GM12878 (cell line): ENCODE measurements around the gene PIK3R2. TPM values are rescaled to one million over a fixed set of nuclear protein-coding genes. Genes with fewer than 3 reads are reported as not detected.

Experiments used
- ATAC-seq: fragments of 200-7000 bp; cut with Tn5 transposase; 3 replicates; pipeline ENCODE4 v1.9.1; 2020; ENCODE audit warnings: mild to moderate bottlenecking, moderate library complexity
- BruUV-seq: library from RNA; stranded (reverse); fragments of 400-500 nt; replicated peaks from 2 replicates; lab custom pipeline; 2021; lab: Mats Ljungman, UMichigan
- CTCF ChIA-PET: fragments of 300-600 bp; sonication (Branson Sonifier 250); formaldehyde crosslinking; extraction: SDS; loops from one replicate; lab custom pipeline; 2021; ENCODE audit warnings: inconsistent platforms; lab: Yijun Ruan, JAX
- POLR2A ChIA-PET: fragments of 350-600 bp; formaldehyde crosslinking; extraction: SDS; loops from one replicate; lab custom pipeline; 2021; ENCODE audit warnings: inconsistent platforms; lab: Charles Lee
- RAD21 ChIA-PET: fragments of 300-600 bp; sonication (Branson Sonifier 250); formaldehyde crosslinking; loops from one replicate; lab custom pipeline; 2023; ENCODE audit warnings: antibody characterized with exemption; ENCODE audit not compliant: unreplicated experiment; lab: Charles Lee
- SMC1A ChIA-PET: fragments of 300-600 bp; sonication (Branson Sonifier 250); formaldehyde crosslinking; loops from one replicate; lab custom pipeline; 2023; ENCODE audit not compliant: unreplicated experiment, uncharacterized antibody; lab: Charles Lee
- DNase-seq: peaks from one replicate; pipeline ENCODE4 v3.0.0-alpha.2; 2011; ENCODE audit warnings: low read depth, low spot score
- FAIRE-seq: peaks from 3 replicates; lab custom pipeline; 2011; peaks lifted over from hg19 to GRCh38; lab: Jason Lieb, UNC
- H2AFZ ChIP-seq: 2 replicates; pipeline ENCODE4 v1.6.0; 2011; ENCODE audit warnings: low read depth, low read length, control low read depth; ENCODE audit not compliant: control insufficient read depth
- H3K27ac ChIP-seq: 2 replicates; pipeline ENCODE4 v1.5.1; 2011; ENCODE audit warnings: control low read depth; ENCODE audit not compliant: control insufficient read depth, insufficient read depth
- H3K27me3 ChIP-seq, 2 experiments: replicated peaks in 1 of 2; 2 replicates each; pipeline versions ENCODE4 v1.6.0 to v1.6.1; 2011; ENCODE audit warnings: low read length in 1 of 2; ENCODE audit not compliant: control insufficient read depth in 2 of 2, insufficient read depth in 2 of 2
- H3K36me3 ChIP-seq, 2 experiments: 2 replicates each; pipeline ENCODE4 v1.5.1; 2011; ENCODE audit warnings: low read length in 1 of 2; ENCODE audit not compliant: control insufficient read depth in 2 of 2, insufficient read depth in 2 of 2
- H3K4me1 ChIP-seq: 2 replicates; pipeline ENCODE4 v1.6.1; 2011; ENCODE audit warnings: mild to moderate bottlenecking, low read length, moderate library complexity, mixed read lengths; ENCODE audit not compliant: control insufficient read depth, insufficient read depth
- H3K4me2 ChIP-seq: 2 replicates; pipeline ENCODE4 v1.6.0; 2011; ENCODE audit warnings: control low read depth; ENCODE audit not compliant: control insufficient read depth, insufficient read depth
- H3K4me3 ChIP-seq: fragments of 200-600 bp; sonication (generic); 2 replicates; pipeline ENCODE4 v1.5.1; 2016
- H3K79me2 ChIP-seq: 2 replicates; pipeline ENCODE4 v1.6.0; 2011; ENCODE audit warnings: low read length; ENCODE audit not compliant: control insufficient read depth, insufficient read depth
- H3K9ac ChIP-seq: 2 replicates; pipeline ENCODE4 v1.8.0; 2011; ENCODE audit warnings: low read length, control low read depth, mixed read lengths; ENCODE audit not compliant: control insufficient read depth, insufficient read depth
- H3K9me3 ChIP-seq: replicated peaks from 3 replicates; pipeline ENCODE4 v1.5.1; 2011; ENCODE audit warnings: mild to moderate bottlenecking, low read length; ENCODE audit not compliant: control insufficient read depth, insufficient read depth
- H4K20me1 ChIP-seq: 2 replicates; pipeline ENCODE4 v1.6.0; 2011; ENCODE audit not compliant: control insufficient read depth, insufficient read depth
- CBX5 ChIP-seq: sonication (generic); IDR thresholded peaks from 2 replicates; pipeline ENCODE4 v1.6.1; 2016; ENCODE audit warnings: low read depth, moderate library complexity, mild to moderate bottlenecking, inconsistent platforms
- CEBPB ChIP-seq, 2 experiments: fragments of 150-350 bp in 1 of 2; IDR thresholded peaks; 2 replicates each; pipeline ENCODE4 v1.6.1; 2012 to 2014; ENCODE audit warnings: low read depth in 2 of 2, low read length in 2 of 2, borderline replicate concordance in 1 of 2, inconsistent platforms in 1 of 2
- EGR1 ChIP-seq, 2 experiments: IDR thresholded peaks; 1 replicate in 1 of 2; 2 replicates in 1 of 2; pipeline ENCODE4 v1.6.1; 2011 to 2012; ENCODE audit warnings: low read depth in 2 of 2, low read length in 2 of 2, borderline replicate concordance in 1 of 2, mild to moderate bottlenecking in 1 of 2, moderate library complexity in 1 of 2
- FOXK2 ChIP-seq: fragments of 450-650 bp; IDR thresholded peaks from 2 replicates; pipeline ENCODE4 v1.6.1; 2017; ENCODE audit warnings: mild to moderate bottlenecking, moderate library complexity
- HDAC6 ChIP-seq: fragments of 200-600 bp; sonication (generic); IDR thresholded peaks from one replicate; pipeline ENCODE4 v1.8.0; 2017; ENCODE audit warnings: antibody characterized with exemption; ENCODE audit not compliant: unreplicated experiment
- IKZF2 ChIP-seq, 2 experiments: fragments of 450-650 bp; IDR thresholded peaks; 2 replicates each; pipeline ENCODE4 v1.6.1; 2017; ENCODE audit warnings: mild to moderate bottlenecking in 2 of 2, moderate library complexity in 2 of 2
- IRF4 ChIP-seq: IDR thresholded peaks from 2 replicates; pipeline ENCODE4 v1.6.1; 2011; ENCODE audit warnings: low read depth, low read length
- MAX ChIP-seq: IDR thresholded peaks from 2 replicates; pipeline ENCODE4 v1.6.1; 2012; ENCODE audit warnings: low read depth, low read length, improper control_type of control experiment
- SIN3A ChIP-seq: IDR thresholded peaks from 2 replicates; pipeline ENCODE4 v1.6.1; 2012; ENCODE audit warnings: low read depth, low read length, improper control_type of control experiment
- SIX5 ChIP-seq: IDR thresholded peaks from 2 replicates; pipeline ENCODE4 v1.6.1; 2011; ENCODE audit warnings: mild to moderate bottlenecking, low read depth, low read length, moderate library complexity; ENCODE audit not compliant: severe bottlenecking
- SMARCA5 ChIP-seq: fragments of 450-650 bp; IDR thresholded peaks from 2 replicates; pipeline ENCODE4 v1.6.1; 2017; ENCODE audit warnings: mild to moderate bottlenecking
- SREBF2 ChIP-seq: IDR thresholded peaks from 2 replicates; pipeline ENCODE4 v1.6.1; 2012; ENCODE audit warnings: mild to moderate bottlenecking, low read length
- SRF ChIP-seq, 2 experiments: IDR thresholded peaks; 2 replicates each; pipeline ENCODE4 v1.6.1; 2011; ENCODE audit warnings: low read depth in 2 of 2, low read length in 2 of 2, mild to moderate bottlenecking in 1 of 2, moderate library complexity in 1 of 2
- STAT1 ChIP-seq: fragments of 450-650 bp; conservative IDR thresholded peaks from 2 replicates; pipeline ENCODE4 v1.6.1; 2014; ENCODE audit warnings: antibody characterized with exemption, mild to moderate bottlenecking
- STAT3 ChIP-seq: IDR thresholded peaks from 2 replicates; pipeline ENCODE4 v1.6.1; 2011; ENCODE audit warnings: low read depth, low read length, improper control_type of control experiment
- WRNIP1 ChIP-seq: IDR thresholded peaks from 2 replicates; pipeline ENCODE4 v1.6.1; 2011; ENCODE audit warnings: low read depth, low read length, improper control_type of control experiment, borderline replicate concordance
- YY1 ChIP-seq: IDR thresholded peaks from 2 replicates; pipeline ENCODE4 v1.6.1; 2011; ENCODE audit warnings: low read depth, mild to moderate bottlenecking, low read length
- ZBTB4 ChIP-seq: fragments of 450-650 bp; formaldehyde crosslinking; IDR thresholded peaks from 2 replicates; pipeline ENCODE4 v1.4.0; 2022; ENCODE audit warnings: mild to moderate bottlenecking, moderate library complexity
- WGBS: methylation state at CpG from one replicate; pipeline ENCODE4 v1.1.6; 2016; ENCODE audit warnings: low lambda C conversion rate; ENCODE audit not compliant: insufficient replicate concordance, insufficient coverage; ENCODE audit errors: missing lambda C conversion rate; 5-methylcytosine and 5-hydroxymethylcytosine counted together
- in situ Hi-C: fragments of 300-500 bp; cut with MboI; formaldehyde crosslinking; loops from 9 replicates; pipeline ENCODE4 v1.14.3; 2018; ENCODE audit warnings: mixed read lengths
- intact Hi-C: fragments of 100-400 bp; cut with micrococcal nuclease; formaldehyde crosslinking; loops from one replicate; pipeline ENCODE4 v1.14.2; 2022; ENCODE audit not compliant: unreplicated experiment
- polyA plus RNA-seq, 11 experiments: library from polyadenylated mRNA; depleted of rRNA in 4 of 11; unstranded in 6 of 11; stranded (reverse) in 5 of 11; fragments of >200 nt; fragmentation: Nextera tagmentation in 4 of 11; fragmentation: Illumina TruSeq in 1 of 11; extraction: Ambion mirVana in 4 of 11; extraction: Trizol in 1 of 11; gene quantifications; 1 replicate in 1 of 11; 2 replicates in 10 of 11; pipeline versions ENCODE4 v1.2.1 to v1.2.3, GENCODE V29; 2011 to 2016; ENCODE audit warnings: inconsistent platforms in 2 of 11, missing spikeins in 2 of 11, low read depth in 1 of 11
- total RNA-seq, 4 experiments: library from RNA; depleted of rRNA in 3 of 4; stranded (reverse); fragments of >200 nt in 3 of 4; fragmentation: Illumina TruSeq in 1 of 4; extraction: Trizol in 1 of 4; gene quantifications; 2 replicates each; pipeline versions ENCODE4 v1.2.1 to v1.2.3, GENCODE V29; 2013 to 2021

PIK3R2 gene
- total and polyA plus RNA-seq, 10 of the 15 experiments (the other 5 are each of a cell fraction or from before 2014, with no cell fraction given), result 0.26 to 22.6 (median 2.5) TPM

GRCh38 chr19:18196511-18196845, 43.5 kb downstream of the PIK3R2 start:
- peaks cover 5 to 20% of the 10 kb centered on the region in 2 experiments; a peak in 3 of 4 replicates for H3K36me3 ChIP-seq
- ChIA-PET CTCF (interaction anchor here (1.1 kb wide), 1 partner anchor 83 kb away, joined by 3 read pairs; no protein-coding TSS in a partner anchor), RAD21 (no interaction called here), POLR2A (no interaction called here), SMC1A (no interaction called here)
- no TSS peak for BruUV-seq
- H3K79me2 ChIP-seq, result peaks cover 5% of the 10 kb centered on the region
- FAIRE-seq, result no peak
- ATAC-seq, result no peak
- 84% methylated on average over 7 of the region's 7 CpGs for WGBS
- H4K20me1 ChIP-seq, result no peaks in the 10 kb centered on the region
- H3K4me3 ChIP-seq, result no peak overlapping the region
- in situ Hi-C loops, result no loop called here
- H3K27me3 ChIP-seq, result no peaks in the 10 kb centered on the region
- no peak overlapping the region for H2AFZ ChIP-seq
- H3K27ac ChIP-seq, result no peak overlapping the region
- no peak for DNase-seq
- no peaks in the 10 kb centered on the region for H3K9me3 ChIP-seq
- TF ChIP-seq MAX (no peak), IRF4 (no peak), FOXK2 (no peak), SIX5 (no peak), STAT3 (no peak), YY1 (no peak), SRF (IDR thresholded peaks at IDR 0.05; ENCODE audit: low read depth in 2 of 2, low read length in 2 of 2) (no peak)
- H3K9ac ChIP-seq, result no peak overlapping the region
- intact Hi-C loops, result no loop called here
- H3K4me2 ChIP-seq, result no peak overlapping the region
- peaks cover 9% of the 10 kb centered on the region for H3K4me1 ChIP-seq

GRCh38 chr19:18197306-18197705, 44.3 kb downstream of the PIK3R2 start:
- Histone ChIP-seq H3K36me3 (peaks cover 5 to 20% of the 10 kb centered on the region in 2 experiments; a peak in 3 of 4 replicates), H3K79me2 (peaks cover 7% of the 10 kb centered on the region), H2AFZ (no peak overlapping the region), H4K20me1 (no peaks in the 10 kb centered on the region), H3K4me3 (no peak overlapping the region), H3K9me3 (no peaks in the 10 kb centered on the region), H3K4me1 (peaks cover 8% of the 10 kb centered on the region), H3K27ac (no peak overlapping the region), H3K27me3 (no peaks in the 10 kb centered on the region), H3K9ac (no peak overlapping the region), H3K4me2 (no peak overlapping the region)
- in situ Hi-C loops, result no loop called here
- CTCF ChIA-PET, result no interaction called here
- 85% methylated on average over 17 of the region's 18 CpGs for WGBS
- POLR2A ChIA-PET, result no interaction called here
- SMC1A ChIA-PET, result no interaction called here
- no TSS peak for BruUV-seq
- DNase-seq (no peak), FAIRE-seq (no peak), ATAC-seq (no peak)
- RAD21 ChIA-PET, result no interaction called here
- intact Hi-C loops, result no loop called here
- TF ChIP-seq SMARCA5, result no peak
- no peak for TF ChIP-seq ZBTB4 (CRISPR knock-in tag)
- TF ChIP-seq WRNIP1, result no peak
- no peak for TF ChIP-seq IKZF2 (IDR thresholded peaks at IDR 0.05)
- TF ChIP-seq CBX5, result no peak
- TF ChIP-seq STAT1, result no peak
- no peak for TF ChIP-seq SREBF2
- no peak for TF ChIP-seq EGR1 (IDR thresholded peaks at IDR 0.05; ENCODE audit: borderline replicate concordance in 1 of 2, low read depth in 2 of 2, low read length in 2 of 2)
- TF ChIP-seq CEBPB (IDR thresholded peaks at IDR 0.05; ENCODE audit: borderline replicate concordance in 1 of 2, low read depth in 2 of 2, low read length in 2 of 2), result no peak
- no peak for TF ChIP-seq HDAC6
- TF ChIP-seq SIN3A, result no peak
